Umbilical cord (tissue), 2 donors: Measurements from ENCODE around the gene TOP2A. TPM values are rescaled to one million over a fixed set of nuclear protein-coding genes. Genes with fewer than 3 reads are reported as not detected.
"Not testable (repeated sequence)": the region's sequence is repeated elsewhere in the genome, so short reads cannot be mapped to it uniquely, and the experiment has no call there.

ENCODE experiments used
- DNase-seq: peaks from one replicate; pipeline ENCODE4 v3.0.0-alpha.2; 2015; ENCODE audit warnings: low spot score
- total RNA-seq: library from RNA; depleted of rRNA; stranded (reverse); fragments of >200 nt; gene quantifications from one replicate; pipeline ENCODE4 v1.2.3, GENCODE V29; 2014; ENCODE audit warnings: low replicate concordance; ENCODE audit not compliant: insufficient read depth

Gene TOP2A
- total RNA-seq, 1 donor from 2014 or later = 11.8 TPM

GRCh38 chr17:40376541-40376940 lies 41.2 kb downstream of the TOP2A start:
- not testable (repeated sequence) for DNase-seq

- not testable (repeated sequence) for DNase-seq
Measured at GRCh38 chr17:40375786-40376185, 41.9 kb downstream of the TOP2A start.

- DNase-seq = no peak
Measured at GRCh38 chr17:40374821-40375498, 42.7 kb downstream of the TOP2A start.

GRCh38 chr17:40373999-40374398 lies 43.7 kb downstream of the TOP2A start:
- no peak for DNase-seq

- no peak for DNase-seq
Measured at GRCh38 chr17:40373324-40373723, 44.4 kb downstream of the TOP2A start.

- DNase-seq = not testable (repeated sequence)
Measured at GRCh38 chr17:40372644-40373043, 45.1 kb downstream of the TOP2A start.

- DNase-seq = no peak
Measured at GRCh38 chr17:40372031-40372430, 45.7 kb downstream of the TOP2A start.

- DNase-seq = no peak
Measured at GRCh38 chr17:40371261-40371929, 46.3 kb downstream of the TOP2A start.

- DNase-seq = no peak
Measured at GRCh38 chr17:40369923-40370322, 47.8 kb downstream of the TOP2A start.

- not testable (repeated sequence) for DNase-seq
Measured at GRCh38 chr17:40367728-40368127, 50.0 kb downstream of the TOP2A start.

GRCh38 chr17:40366861-40367518 lies 50.7 kb downstream of the TOP2A start:
- no peak for DNase-seq

GRCh38 chr17:40366076-40366860 lies 51.4 kb downstream of the TOP2A start:
- DNase-seq = no peak

GRCh38 chr17:40364906-40365305 lies 52.8 kb downstream of the TOP2A start:
- no peak for DNase-seq

GRCh38 chr17:40364121-40364861 lies 53.4 kb downstream of the TOP2A start, which contains the start of gene GJD3:
Gene GJD3, minus strand, starts transcription at chr17:40364737. Its CDS starts 922 bp downstream, at chr17:40363815.
- DNase-seq = no peak

- no peak for DNase-seq
Measured at GRCh38 chr17:40363111-40363827, 54.4 kb downstream of the TOP2A start.

GRCh38 chr17:40362696-40363110 lies 55.0 kb downstream of the TOP2A start:
- DNase-seq = no peak

- no peak for DNase-seq
Measured at GRCh38 chr17:40361925-40362695, 55.6 kb downstream of the TOP2A start.

- DNase-seq = no peak
Measured at GRCh38 chr17:40361063-40361924, 56.4 kb downstream of the TOP2A start.

- DNase-seq = no peak
Measured at GRCh38 chr17:40360091-40360490, 57.6 kb downstream of the TOP2A start.
